Measurements from ENCODE around the gene ARF3.

The ARF3 gene

GRCh38 chr12:48980953-48981756 is 23.9 kb upstream of the ARF3 start:
- DNase-seq: no peak

DNA sequence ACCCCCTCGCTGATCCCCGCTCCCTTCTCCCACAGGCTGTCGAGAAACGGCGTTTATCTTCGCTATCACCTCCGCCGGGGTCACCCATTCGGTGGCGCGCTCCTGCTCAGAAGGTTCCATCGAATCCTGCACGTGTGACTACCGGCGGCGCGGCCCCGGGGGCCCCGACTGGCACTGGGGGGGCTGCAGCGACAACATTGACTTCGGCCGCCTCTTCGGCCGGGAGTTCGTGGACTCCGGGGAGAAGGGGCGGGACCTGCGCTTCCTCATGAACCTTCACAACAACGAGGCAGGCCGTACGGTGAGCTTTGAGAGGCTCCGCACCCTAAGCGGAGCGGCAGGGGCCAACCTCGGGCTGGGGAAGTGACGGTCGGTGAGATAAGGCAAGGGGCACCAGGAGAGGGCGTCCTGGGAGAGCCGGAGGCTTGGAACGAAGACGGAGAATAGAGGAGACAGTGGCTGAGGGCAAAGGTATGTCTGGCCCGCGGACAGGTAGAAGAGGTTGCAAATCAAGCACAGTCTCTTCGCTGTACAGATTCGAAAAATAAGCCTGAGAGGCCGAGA is 23.2 kb upstream of the ARF3 start:
- DNase-seq: no peak

DNA sequence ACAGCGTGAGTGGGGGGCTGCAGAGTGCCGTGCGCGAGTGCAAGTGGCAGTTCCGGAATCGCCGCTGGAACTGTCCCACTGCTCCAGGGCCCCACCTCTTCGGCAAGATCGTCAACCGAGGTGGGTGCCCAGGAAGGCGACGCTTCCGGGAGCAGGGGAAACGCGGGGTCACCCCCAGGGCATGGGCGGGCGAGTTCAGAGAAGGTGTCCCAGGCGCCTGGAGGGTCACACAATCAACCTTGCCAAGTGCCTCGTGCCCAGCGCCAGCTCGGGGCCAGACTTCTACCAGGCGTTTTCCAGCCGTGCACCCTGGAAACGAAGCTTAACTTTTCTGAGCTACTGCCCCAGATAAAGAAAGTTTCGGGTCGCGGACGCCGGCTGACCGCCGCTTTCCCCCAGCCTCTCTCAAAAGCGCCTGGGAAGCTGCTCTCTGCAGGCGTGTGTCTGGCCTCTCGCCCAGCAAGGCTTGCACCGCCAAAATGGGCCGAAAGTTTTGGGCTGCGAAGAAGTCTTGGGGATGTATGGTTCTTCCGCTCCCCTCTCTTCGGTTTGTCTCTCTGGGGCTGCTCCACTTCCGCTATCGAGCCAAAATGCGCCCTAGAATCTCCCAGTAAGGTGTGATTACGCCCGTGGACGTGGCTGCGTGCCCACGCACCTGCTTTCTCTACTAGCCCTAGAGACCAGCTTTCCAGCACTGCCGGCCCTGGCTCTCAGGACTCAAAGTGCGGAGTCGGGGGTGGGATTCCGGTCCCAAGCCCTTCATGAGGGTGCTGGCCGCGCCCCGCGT is 22.5 kb upstream of the ARF3 start:
- DNase-seq: no peak

GRCh38 chr12:48978741-48979601 is 21.7 kb upstream of the ARF3 start:
- DNase-seq: no peak

DNA sequence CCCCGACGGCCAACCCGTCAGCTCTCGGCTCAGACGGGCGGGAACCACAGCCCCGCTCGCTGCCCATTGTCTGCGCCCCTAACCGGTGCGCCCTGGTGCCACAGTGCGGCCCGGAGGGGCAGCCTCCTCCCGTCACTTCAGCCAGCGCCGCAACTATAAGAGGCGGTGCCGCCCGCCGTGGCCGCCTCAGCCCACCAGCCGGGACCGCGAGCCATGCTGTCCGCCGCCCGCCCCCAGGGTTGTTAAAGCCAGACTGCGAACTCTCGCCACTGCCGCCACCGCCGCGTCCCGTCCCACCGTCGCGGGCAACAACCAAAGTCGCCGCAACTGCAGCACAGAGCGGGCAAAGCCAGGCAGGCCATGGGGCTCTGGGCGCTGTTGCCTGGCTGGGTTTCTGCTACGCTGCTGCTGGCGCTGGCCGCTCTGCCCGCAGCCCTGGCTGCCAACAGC is 21.0 kb upstream of the ARF3 start, which contains the start of gene WNT1:
Gene WNT1 (plus strand): TSS at position 32 of the 450 bp plus-strand sequence. CDS start 329 bp downstream, at position 361.
- no peak for DNase-seq

DNA sequence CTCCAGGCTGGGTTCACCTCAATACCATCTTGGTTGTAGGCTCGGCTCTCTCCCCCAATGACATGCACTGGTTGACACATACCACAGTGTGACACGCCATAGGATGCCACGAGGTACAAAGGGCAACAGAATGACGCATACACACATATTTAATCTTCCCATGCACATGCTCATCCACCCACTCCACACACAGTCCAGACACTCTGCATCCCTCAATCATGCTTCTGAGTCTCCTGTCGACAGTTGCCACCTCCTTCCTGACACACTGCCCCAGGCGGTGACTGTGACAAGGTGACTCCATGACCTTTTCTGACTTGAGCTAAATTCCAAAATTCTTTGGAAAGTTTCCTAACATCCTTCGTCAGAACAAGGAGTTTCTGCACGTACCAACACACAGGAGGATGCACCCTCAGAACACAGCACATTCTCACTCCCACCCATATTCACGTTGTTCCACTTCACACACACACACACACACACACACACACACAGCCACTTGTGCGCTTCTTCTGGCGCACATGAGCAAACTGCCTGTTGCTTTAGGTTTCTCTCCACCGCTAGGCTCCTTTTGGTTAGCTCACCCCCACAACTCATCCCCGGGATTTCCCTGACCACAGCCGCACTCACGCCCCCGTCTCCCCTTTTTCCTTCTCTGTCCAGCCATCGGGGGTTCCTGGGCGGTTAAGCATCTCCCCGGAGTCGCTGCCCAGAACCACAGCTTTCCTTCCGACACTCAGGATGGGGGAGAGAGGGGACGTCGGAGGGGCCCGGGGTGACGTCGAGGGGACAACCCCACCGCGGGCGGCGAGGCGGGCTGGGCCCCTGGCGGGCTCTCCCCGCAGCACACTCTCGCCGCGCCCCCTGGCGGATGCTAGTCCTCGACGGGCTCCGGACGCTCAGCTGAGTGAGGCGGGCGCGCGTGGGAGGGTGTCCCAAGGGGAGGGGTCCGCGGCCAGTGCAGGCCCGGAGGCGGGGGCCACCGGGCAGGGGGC is 20.3 kb upstream of the ARF3 start:
- DNase-seq: no peak

DNA sequence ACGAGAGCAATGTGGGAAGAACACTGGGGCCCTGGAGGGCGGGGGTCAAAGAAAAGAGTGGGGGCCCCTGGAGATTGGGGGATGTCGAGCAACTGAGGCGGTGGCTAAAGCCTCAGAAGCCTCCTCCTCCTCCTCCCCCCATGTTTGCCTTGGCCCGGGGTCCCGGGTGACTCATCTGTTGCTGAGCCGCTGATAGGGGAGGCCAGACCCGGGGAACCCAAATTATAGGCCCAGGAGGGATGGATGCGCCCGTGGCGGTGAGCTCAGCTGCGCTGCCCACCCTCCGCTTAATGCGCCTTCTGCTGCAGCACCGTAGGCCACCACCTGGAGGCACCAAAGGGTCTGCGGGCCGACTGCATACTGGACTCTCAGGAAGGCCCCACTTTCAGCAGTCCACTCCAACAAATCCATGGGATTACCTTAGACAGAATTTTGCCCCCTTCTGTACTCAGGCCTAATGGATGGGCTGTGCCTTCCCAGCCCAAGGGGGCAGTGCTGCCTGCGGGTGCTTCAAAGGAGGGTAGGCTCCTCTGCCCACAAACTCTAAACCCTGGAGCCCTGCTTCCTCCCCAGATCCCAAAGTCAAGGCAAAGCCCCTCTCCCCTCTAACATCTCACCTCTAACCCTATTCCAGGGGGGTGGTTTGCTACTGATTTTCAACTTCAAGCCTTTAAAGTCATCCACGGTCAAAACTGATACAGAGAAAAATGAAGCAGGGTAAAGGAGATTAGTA is 16.8 kb upstream of the ARF3 start:
- no peak for DNase-seq

- no peak for DNase-seq
Measured at GRCh38 chr12:48973531-48973930, 16.2 kb upstream of the ARF3 start.

GRCh38 chr12:48972952-48973483 is 15.7 kb upstream of the ARF3 start:
- DNase-seq: no peak

DNA sequence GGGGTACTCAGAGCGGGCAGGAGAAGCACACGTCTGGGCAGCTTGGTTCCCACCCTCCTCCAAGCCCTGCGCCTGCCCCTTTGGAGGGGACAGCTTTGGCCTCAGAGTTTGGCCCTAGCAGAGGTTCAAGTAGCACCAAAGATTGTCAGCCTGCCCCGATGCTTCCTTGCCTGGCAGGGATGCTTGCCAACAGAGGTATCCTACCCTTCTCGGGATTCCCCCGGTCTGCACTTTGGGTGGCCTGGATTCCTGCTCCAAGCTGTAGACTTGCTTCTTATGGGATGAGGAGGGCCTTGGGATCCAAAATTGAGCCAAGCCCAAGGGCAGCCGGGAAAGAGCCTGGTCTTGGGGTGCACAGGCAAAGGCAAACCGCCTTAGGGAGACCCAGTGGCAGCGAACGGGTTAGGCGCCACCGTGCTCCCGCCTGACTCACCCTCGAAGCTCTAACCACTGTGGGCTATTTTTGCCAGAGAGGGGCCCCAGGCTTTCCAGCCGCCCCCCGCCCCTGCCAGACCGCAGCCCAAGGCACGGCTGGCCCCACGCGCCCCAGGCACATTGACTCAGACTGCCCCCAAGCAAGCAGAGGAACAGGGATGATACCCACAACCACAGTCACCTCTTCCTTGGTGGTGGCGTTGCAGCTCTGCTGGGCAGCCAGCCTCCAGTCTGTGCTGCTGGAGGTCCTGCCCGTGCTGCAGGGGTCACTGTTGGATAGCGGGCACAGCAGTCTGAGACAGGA is 15.1 kb upstream of the ARF3 start:
- no peak for DNase-seq

DNA sequence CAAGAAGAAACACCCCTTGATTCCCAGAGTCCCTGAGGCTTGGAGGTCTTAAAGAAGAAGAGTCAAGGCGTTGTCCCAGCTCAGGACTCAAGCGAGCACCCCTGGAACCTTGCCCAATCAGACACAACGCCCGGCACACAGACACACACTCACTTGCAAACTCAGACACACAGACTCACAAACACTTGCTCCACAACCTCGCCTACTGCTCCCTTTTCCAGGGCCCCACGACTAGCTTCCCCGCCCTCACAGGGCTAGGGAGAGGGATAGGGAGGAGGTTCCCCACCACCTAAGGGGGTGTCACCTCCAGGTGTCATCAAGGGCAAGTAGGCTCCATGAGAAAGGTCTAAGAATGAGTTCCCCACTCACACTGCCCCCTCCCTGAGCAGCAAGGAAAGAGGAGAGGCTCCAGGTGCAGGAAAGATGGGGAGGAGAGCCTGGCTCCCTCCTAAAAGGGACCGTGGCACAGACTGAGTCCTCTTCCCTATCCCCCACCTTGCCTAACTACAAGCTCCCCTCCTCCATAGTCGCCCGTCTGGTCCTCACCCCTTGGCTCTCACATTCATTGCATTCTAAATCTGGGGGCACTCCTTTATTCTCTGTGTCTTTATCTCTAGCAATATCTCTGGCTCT is 13.5 kb upstream of the ARF3 start:
- no peak for DNase-seq

- DNase-seq: no peak
Measured at GRCh38 chr12:48969833-48970701, 12.8 kb upstream of the ARF3 start.

GRCh38 chr12:48969160-48969771 is 12.0 kb upstream of the ARF3 start:
- no peak for DNase-seq

GRCh38 chr12:48968467-48968866 is 11.2 kb upstream of the ARF3 start:
- no peak for DNase-seq

GRCh38 chr12:48967991-48968390 is 10.7 kb upstream of the ARF3 start:
- DNase-seq: no peak

GRCh38 chr12:48966177-48966895 is 9.0 kb upstream of the ARF3 start:
- no peak for DNase-seq

DNA sequence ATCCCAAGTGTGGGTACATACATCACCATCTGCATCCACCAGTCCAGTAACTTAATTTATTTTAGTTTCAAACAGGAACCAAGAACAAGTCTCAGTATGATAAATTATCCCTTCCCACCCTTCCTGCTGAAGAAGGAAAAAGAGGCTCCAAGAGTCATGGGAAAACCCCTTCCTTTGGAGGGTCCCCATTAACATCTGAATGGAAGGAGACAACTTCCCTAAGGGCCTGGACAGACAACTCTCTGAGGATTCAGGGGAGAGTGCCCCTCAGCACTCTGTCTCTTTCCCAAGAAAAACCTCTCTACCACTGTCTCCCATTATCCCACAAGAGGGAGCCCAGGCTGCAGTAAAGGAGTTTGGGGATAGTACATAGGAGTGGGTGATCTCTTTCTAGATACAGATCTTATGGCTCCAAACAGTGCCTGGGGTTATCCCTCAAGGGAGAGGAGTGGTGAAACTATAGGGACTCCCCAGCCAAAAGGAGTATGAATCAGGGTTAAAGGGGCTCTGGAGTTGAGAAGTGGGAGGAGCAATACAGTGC is 8.1 kb upstream of the ARF3 start:
- DNase-seq: no peak

Data from SHP77 treated with DMSO at 0.1 percent for 48 hours (cell line).